Measurements from ENCODE around the gene EFTUD2. TPM values are rescaled to one million over a fixed set of nuclear protein-coding genes. Genes with fewer than 3 reads are reported as not detected.

EFTUD2 gene
- total and polyA plus RNA-seq, 2 experiments from 2014 or later: 60.1 to 63.7 TPM

DNA sequence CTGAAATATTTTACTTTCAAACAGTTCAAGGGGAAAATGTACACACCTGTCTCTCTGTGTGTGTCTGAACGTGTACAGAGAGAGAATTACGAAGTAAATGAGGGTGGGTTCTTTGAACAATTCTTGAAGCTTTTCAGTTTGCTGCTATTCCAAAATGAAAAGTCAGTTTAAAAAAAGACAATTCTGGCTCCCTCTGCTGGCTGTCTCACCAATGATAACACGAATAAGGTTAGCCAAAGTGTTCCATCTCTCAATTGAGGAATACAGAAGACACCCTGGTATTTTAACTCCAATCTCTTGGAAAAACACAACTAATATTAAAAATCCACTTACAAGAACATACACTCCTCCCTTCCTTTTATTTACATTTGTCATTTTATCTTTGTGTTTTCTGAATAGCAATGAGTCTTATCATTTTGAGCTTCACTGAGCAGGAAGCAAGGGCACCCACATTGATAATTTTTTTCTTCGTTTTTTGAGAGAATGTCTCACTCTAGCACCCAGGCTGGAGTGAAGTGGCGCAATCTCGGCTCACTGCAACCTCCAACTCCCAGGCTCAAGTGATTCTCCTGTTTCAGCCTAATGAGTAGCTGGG is 20.5 kb downstream of the EFTUD2 start:
- Histone ChIP-seq H3K36me3 (ENCODE audit: low read depth) (peaks cover 64% of the 10 kb centered on the region), H3K9me3 (ENCODE audit: low read depth) (no peaks in the 10 kb centered on the region), H3K9me2 (ENCODE audit: insufficient read depth) (no peaks in the 10 kb centered on the region), H3F3A (ENCODE audit: insufficient read depth) (peaks cover 9% of the 10 kb centered on the region), H3K4me2 (ENCODE audit: unreplicated experiment) (no peak overlapping the region), H3K4me3 (no peak overlapping the region), H2AFZ (no peak overlapping the region), H3K9ac (no peak overlapping the region), H3K27ac (no peak overlapping the region), H3K4me1 (ENCODE audit: insufficient read depth) (no peaks in the 10 kb centered on the region), H4K20me1 (ENCODE audit: insufficient read depth) (no peaks in the 10 kb centered on the region), H3K27me3 (replicated peaks; ENCODE audit: insufficient read depth) (no peaks in the 10 kb centered on the region), H3K79me2 (ENCODE audit: insufficient read depth) (0 out of 2 replicates have a peak, but pooled peaks cover 12% of the 10 kb centered on the region)
- in situ Hi-C loops (cut with MboI): no loop called here
- TF ChIP-seq EZH2 (IDR thresholded peaks at IDR 0.05; ENCODE audit: insufficient read depth, poor library complexity, severe bottlenecking) (no peak), EZH2phosphoT487 (IDR thresholded peaks at IDR 0.05; ENCODE audit: insufficient read depth, low read depth) (no peak)
- peak; percentile 64 for DNase-seq
- WGBS, 2 experiments (ENCODE audit: low coverage in 1 of 2, low lambda C conversion rate in 2 of 2, missing lambda C conversion rate in 2 of 2): 44 to 46% methylated on average over 6 of the region's 6 CpGs

DNA sequence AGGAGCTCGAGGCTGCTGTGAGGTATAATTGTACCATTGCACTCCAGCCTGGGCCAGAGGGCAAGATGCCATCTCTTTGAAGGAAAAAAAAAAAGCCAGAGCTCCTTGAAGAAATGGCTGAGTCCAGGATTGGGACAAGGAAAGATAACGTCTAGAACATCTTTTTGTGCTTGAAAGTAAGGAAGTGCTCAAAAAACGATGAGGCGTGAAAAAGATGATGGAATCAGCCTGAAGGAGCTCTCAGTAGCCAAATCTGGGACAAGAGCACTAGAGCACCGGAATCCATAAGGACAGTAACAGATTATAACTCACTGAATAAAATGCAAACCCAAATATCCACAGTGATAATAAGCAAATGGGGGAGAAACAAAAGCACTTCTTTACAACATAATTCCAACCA is 22.1 kb downstream of the EFTUD2 start:
- Histone ChIP-seq H4K20me1 (ENCODE audit: insufficient read depth) (no peaks in the 10 kb centered on the region), H3K4me1 (ENCODE audit: insufficient read depth) (no peaks in the 10 kb centered on the region), H3K4me2 (ENCODE audit: unreplicated experiment) (no peak overlapping the region), H3K79me2 (ENCODE audit: insufficient read depth) (0 out of 2 replicates have a peak, but pooled peaks cover 12% of the 10 kb centered on the region), H3K27ac (no peak overlapping the region), H3K9me2 (ENCODE audit: insufficient read depth) (no peaks in the 10 kb centered on the region), H2AFZ (no peak overlapping the region), H3F3A (ENCODE audit: insufficient read depth) (peaks cover 9% of the 10 kb centered on the region), H3K9me3 (ENCODE audit: low read depth) (no peaks in the 10 kb centered on the region), H3K9ac (no peak overlapping the region), H3K4me3 (no peak overlapping the region), H3K36me3 (ENCODE audit: low read depth) (peaks cover 51% of the 10 kb centered on the region), H3K27me3 (replicated peaks; ENCODE audit: insufficient read depth) (no peaks in the 10 kb centered on the region)
- WGBS, 2 experiments (ENCODE audit: low coverage in 1 of 2, low lambda C conversion rate in 2 of 2, missing lambda C conversion rate in 2 of 2): 90 to 94% methylated on average over 5 of the region's 5 CpGs
- DNase-seq: no peak
- in situ Hi-C loops (cut with MboI): no loop called here
- TF ChIP-seq EZH2phosphoT487 (IDR thresholded peaks at IDR 0.05; ENCODE audit: insufficient read depth, low read depth) (no peak), EZH2 (IDR thresholded peaks at IDR 0.05; ENCODE audit: insufficient read depth, poor library complexity, severe bottlenecking) (no peak)

DNA sequence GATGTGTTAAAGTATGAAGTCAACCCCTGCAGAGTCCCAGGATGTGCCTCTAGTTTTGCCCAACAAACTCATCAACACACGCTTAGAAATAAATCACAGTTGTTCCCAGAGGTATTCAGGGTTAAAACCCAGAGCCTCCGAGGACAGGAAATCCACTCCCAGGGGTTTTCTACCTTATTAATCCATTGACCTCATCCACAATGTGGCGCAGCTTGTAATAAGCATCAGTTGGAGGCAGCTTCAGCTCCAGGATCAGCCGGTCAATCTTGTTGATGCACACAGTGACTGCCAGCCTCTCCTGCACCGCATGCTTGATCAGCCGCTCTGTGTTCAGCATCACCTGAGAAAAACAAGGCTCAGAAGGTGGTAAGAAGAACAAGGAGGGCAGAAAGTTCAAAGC is 23.5 kb downstream of the EFTUD2 start:
- peaks cover 51% of the 10 kb centered on the region for H3K36me3 ChIP-seq (ENCODE audit: low read depth)
- no peak for DNase-seq

DNA sequence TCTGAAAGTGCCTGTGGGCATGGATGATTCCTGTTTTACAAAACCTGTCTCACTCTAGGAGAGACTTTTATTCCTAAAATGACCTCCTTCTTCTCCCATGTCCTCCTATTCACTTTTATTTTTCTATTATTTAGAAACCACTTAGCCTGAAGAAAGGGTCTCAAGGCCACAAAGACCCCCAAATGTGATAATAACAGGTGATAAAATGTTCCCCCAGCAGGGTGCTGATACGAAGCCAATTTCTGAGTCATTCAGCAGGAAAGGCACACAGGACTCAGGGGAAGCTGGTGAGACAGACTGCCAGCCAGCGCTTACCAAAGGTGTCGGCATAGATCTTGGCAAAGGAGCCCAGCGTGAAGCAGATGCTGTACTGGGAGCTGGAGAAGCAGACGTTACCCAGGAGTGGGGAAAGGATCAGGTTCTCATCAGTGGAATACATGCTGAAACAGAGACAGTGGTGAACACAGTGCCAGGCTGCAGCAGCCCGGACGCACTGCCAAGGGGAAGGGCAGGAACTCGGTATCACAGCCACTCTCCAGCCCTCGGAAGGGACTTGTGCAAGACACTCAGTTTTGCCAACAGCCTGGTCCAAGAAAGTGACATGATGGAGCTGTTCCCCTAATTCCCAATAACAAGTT is 27.0 kb downstream of the EFTUD2 start:
- 0 out of 2 replicates have a peak, but pooled peaks cover 2% of the 10 kb centered on the region for H3K79me2 ChIP-seq (ENCODE audit: insufficient read depth)
- peak; percentile 5 for DNase-seq

More for the DNA sequence above, 23.5 kb downstream of the EFTUD2 start:
- Histone ChIP-seq H3K4me3 (no peak overlapping the region), H3K9me2 (ENCODE audit: insufficient read depth) (no peaks in the 10 kb centered on the region), H3K27me3 (replicated peaks; ENCODE audit: insufficient read depth) (no peaks in the 10 kb centered on the region), H3K4me1 (ENCODE audit: insufficient read depth) (no peaks in the 10 kb centered on the region), H4K20me1 (ENCODE audit: insufficient read depth) (no peaks in the 10 kb centered on the region), H3K9me3 (ENCODE audit: low read depth) (no peaks in the 10 kb centered on the region), H3K9ac (no peak overlapping the region), H2AFZ (no peak overlapping the region), H3F3A (ENCODE audit: insufficient read depth) (peaks cover 9% of the 10 kb centered on the region), H3K27ac (no peak overlapping the region), H3K79me2 (ENCODE audit: insufficient read depth) (0 out of 2 replicates have a peak, but pooled peaks cover 12% of the 10 kb centered on the region), H3K4me2 (ENCODE audit: unreplicated experiment) (no peak overlapping the region)
- in situ Hi-C loops (cut with MboI): no loop called here
- 96 to 97% methylated on average over 6 of the region's 6 CpGs for WGBS, 2 experiments (ENCODE audit: low coverage in 1 of 2, low lambda C conversion rate in 2 of 2, missing lambda C conversion rate in 2 of 2)
- TF ChIP-seq EZH2phosphoT487 (IDR thresholded peaks at IDR 0.05; ENCODE audit: insufficient read depth, low read depth) (no peak), EZH2 (IDR thresholded peaks at IDR 0.05; ENCODE audit: insufficient read depth, poor library complexity, severe bottlenecking) (no peak)

More for the DNA sequence above, 27.0 kb downstream of the EFTUD2 start:
- H3K4me2 ChIP-seq (ENCODE audit: unreplicated experiment): no peak overlapping the region
- H3K4me3 ChIP-seq: no peak overlapping the region
- TF ChIP-seq EZH2phosphoT487 (IDR thresholded peaks at IDR 0.05; ENCODE audit: insufficient read depth, low read depth) (no peak), EZH2 (IDR thresholded peaks at IDR 0.05; ENCODE audit: insufficient read depth, poor library complexity, severe bottlenecking) (no peak)
- H3K27me3 ChIP-seq (replicated peaks; ENCODE audit: insufficient read depth): no peaks in the 10 kb centered on the region
- H3F3A ChIP-seq (ENCODE audit: insufficient read depth): peaks cover 6% of the 10 kb centered on the region; the same call in 1 of the 2 replicates
- no peak overlapping the region for H3K27ac ChIP-seq
- H4K20me1 ChIP-seq (ENCODE audit: insufficient read depth): no peaks in the 10 kb centered on the region
- no peaks in the 10 kb centered on the region for H3K9me3 ChIP-seq (ENCODE audit: low read depth)
- peaks cover 29% of the 10 kb centered on the region; the same call in 1 of the 2 replicates for H3K36me3 ChIP-seq (ENCODE audit: low read depth)
- H3K9me2 ChIP-seq (ENCODE audit: insufficient read depth): no peaks in the 10 kb centered on the region
- H2AFZ ChIP-seq: no peak overlapping the region
- no peaks in the 10 kb centered on the region for H3K4me1 ChIP-seq (ENCODE audit: insufficient read depth)
- H3K9ac ChIP-seq: no peak overlapping the region
- in situ Hi-C loops (cut with MboI): no loop called here
- WGBS, 2 experiments (ENCODE audit: low coverage in 1 of 2, low lambda C conversion rate in 2 of 2, missing lambda C conversion rate in 2 of 2): 56 to 60% methylated on average over 9 of the region's 9 CpGs

Measured in GM23248 (cell line).